NT2/D1 (cell line): Measurements from ENCODE around the gene TBK1.

Experiments used
- YY1 ChIP-seq: IDR thresholded peaks from 2 replicates; pipeline ENCODE4 v1.6.1; 2011; ENCODE audit not compliant: insufficient read length, insufficient read depth
- ZNF274 ChIP-seq: IDR thresholded peaks from 2 replicates; pipeline ENCODE4 v1.6.1; 2011; ENCODE audit warnings: mild to moderate bottlenecking, low read depth, low read length

DNA sequence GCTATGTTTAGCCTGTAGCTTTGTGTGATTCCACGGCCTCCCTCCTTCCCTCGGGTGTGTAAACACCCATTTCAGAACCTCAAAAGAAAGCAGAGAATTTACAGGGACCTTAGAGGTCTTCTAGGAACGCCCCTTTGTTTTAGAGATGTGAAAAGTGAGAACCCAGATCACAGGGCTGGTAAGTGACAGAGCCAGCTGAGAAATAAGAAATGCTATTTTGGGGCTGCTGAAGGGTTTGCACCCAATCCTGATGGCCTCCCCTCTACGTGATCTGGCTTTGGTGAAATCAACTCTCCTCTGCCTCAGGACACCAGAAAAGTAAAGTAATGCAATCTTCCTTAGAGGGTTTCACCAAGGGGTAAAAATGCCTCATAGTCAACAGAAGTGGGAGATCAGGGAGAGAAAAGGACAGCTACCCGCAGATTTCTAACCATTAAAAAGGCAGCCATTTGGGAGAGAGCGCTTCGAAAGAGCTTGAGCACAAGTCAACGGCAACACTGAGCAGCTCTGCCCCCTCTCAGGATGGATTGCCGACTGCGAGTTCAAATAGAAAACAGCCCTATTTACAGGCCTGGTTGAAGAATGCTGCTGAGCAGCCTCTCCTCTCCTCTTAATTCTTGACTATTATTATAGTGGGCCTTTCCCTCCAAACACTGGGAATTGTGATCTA is 79.9 kb downstream of the TBK1 start:
- TF ChIP-seq YY1, result no peak
- TF ChIP-seq ZNF274, result no peak
